Activated CD8-positive, alpha-beta memory T cell treated with anti-CD3 and anti-CD28 coated beads for 1 hour (primary cell): Measurements from ENCODE around the gene HSDL1.

ENCODE experiments used
- DNase-seq, 2 donors: peaks; one replicate each; pipeline ENCODE4 v3.0.0-alpha.2; 2020; ENCODE audit warnings: low read depth in 1 of 2; ENCODE audit errors: extremely low read depth in 1 of 2

Gene HSDL1

GRCh38 chr16:84110527-84110926, 34.5 kb downstream of the HSDL1 start:
- no peak for DNase-seq

- no peak for DNase-seq
Observed at GRCh38 chr16:84109598-84110335, 35.2 kb downstream of the HSDL1 start.

GRCh38 chr16:84107921-84108320, 37.1 kb downstream of the HSDL1 start:
- no peak for DNase-seq

GRCh38 chr16:84105948-84106740, 38.8 kb downstream of the HSDL1 start:
- no peak for DNase-seq

DNA sequence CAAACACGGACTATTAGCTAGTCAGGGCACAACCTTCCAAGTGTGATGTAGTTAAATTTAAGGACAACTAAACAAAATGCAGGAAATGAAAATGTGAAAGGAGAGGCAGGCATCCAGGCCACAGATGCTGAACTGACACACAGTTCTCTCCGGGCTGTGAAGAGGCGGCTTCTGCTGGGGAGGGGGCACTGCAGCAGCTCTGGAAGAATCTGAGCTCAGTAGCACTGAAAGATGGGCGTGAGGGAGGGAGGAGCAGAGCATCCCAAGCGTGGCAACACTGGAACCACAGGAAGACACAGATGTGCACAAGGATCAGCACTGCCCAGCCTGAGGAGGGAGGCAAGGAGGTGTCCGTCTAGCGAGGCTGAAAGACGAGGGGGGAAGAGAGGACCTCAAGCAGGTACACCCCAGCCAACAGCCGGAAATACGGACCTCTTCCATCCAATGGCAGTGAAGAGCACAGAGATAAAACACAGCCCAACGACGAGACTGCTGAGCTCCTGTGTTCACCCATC, 39.6 kb downstream of the HSDL1 start:
- DNase-seq, result no peak

GRCh38 chr16:84104231-84104630, 40.7 kb downstream of the HSDL1 start:
- DNase-seq, result no peak

DNA sequence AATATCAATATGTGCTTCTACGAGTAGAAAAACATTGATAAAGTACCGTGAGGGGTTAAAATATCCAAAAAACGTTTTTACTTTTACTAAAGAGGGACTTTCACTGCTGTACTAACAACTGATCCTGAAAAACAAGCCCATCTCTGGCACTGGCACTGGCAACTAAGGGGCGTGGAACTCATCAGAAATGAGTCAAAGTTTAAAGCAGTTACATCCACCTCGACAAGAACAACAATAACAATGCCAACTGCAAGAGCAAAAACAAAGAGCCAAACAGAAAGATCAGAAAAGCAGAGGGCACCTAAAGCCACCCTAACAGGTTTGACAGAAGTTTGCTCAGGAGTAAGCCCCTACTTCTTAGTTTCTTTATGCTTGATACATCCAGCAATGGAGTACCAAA, 41.3 kb downstream of the HSDL1 start:
- no peak for DNase-seq

- DNase-seq, result no peak
Observed at GRCh38 chr16:84098939-84099338, 46.0 kb downstream of the HSDL1 start.

GRCh38 chr16:84096447-84097005, 48.5 kb downstream of the HSDL1 start:
- DNase-seq, result no peak

- no peak for DNase-seq
Observed at GRCh38 chr16:84095466-84095865, 49.5 kb downstream of the HSDL1 start.

- no peak for DNase-seq
Observed at GRCh38 chr16:84093879-84094270, 51.1 kb downstream of the HSDL1 start.

GRCh38 chr16:84093120-84093878, 51.7 kb downstream of the HSDL1 start:
- no peak for DNase-seq

DNA sequence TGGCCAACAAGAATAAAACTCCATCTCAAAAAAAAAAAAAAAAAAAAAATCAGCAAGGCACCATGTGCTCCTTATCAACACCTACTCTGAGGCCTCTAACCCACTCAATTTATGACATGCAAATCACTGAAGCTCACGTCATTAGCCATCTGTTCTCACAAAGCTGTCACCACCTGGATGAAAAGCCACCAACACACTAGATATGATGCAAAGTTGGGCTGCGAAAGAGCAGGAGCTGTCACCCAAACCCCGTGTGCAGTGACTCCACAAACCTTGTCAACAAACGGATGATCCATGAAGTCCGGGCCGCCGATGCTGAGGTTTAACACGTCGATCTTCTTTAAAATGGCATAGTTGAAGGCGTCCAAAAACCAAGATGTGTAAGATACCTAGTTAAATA, 53.5 kb downstream of the HSDL1 start:
- no peak for DNase-seq

GRCh38 chr16:84090211-84090610, 54.8 kb downstream of the HSDL1 start:
- DNase-seq, result no peak

GRCh38 chr16:84088695-84089395, 56.1 kb downstream of the HSDL1 start:
- DNase-seq, result peak; percentile 13 to 18

GRCh38 chr16:84087466-84088151, 57.4 kb downstream of the HSDL1 start:
- DNase-seq, result no peak

DNA sequence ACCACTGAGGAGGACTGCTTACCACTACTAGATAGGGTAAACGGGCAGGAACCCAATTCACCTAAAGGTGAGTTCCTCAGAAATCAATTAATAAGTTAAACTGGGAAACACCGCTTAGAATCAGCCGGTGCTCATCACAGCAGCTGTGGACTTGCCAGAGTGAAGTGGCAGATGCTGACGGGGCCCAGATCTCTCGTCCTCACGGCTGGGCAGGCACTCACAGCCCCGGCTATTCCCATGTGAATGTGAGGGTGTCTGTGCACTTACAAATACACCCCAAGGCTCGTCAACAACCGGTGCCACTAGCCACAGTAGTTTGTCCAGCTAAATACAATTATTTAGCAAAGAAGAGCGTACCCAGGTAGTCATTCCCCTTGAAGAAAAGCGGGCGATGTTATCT, 58.0 kb downstream of the HSDL1 start:
- DNase-seq, result no peak

GRCh38 chr16:84086341-84086740, 58.6 kb downstream of the HSDL1 start:
- no peak for DNase-seq

DNA sequence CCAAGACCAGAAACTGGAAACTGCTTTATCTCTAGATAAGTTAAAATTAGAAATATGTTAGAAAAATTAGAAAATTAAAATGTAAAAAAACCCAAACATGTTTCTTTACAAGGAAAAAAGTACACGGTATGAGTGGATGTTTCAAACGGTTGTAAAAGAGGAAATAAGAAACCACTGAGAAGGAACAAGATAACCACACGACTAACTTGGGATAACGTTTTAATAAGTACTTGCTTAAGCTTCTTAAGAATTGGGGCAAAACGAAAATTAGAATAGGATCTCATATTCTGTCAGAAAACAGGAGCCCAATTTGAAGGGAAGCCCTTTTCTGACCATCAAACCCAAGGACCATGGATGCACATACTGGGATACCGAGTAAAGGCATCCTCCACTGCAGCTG, 59.2 kb downstream of the HSDL1 start:
- no peak for DNase-seq

- no peak for DNase-seq
Observed at GRCh38 chr16:84085271-84085667, 59.7 kb downstream of the HSDL1 start.
